GM12801 (cell line): Measurements from ENCODE around the gene NHSL1.

Experiments used
- TF ChIP-seq, protein P1 (sequence below): IDR thresholded peaks from one replicate; pipeline ENCODE4 v1.5.1; 2011; ENCODE audit warnings: control low read depth; ENCODE audit not compliant: insufficient read length; ENCODE audit errors: extremely low read depth

The NHSL1 gene

DNA sequence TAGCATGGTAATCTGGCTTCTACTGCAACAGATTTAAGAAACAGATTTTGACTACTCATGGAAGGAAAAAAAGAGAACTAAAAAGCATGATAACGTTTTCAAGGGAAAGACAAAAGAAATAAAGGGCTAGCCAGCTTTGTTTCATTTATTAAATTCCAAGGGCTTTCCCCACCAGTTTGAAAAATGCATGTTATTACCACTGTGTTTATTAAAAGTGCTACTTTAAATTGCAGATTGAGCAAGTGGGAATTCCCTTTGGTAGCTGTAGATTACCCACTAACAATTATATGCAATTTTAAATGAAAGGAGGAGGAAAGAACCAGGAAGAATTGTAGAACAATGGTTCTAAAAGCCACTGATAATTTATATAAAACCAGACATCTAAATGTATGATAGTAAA lies 40.6 kb upstream of the NHSL1 start:
- TF ChIP-seq, protein P1, sequence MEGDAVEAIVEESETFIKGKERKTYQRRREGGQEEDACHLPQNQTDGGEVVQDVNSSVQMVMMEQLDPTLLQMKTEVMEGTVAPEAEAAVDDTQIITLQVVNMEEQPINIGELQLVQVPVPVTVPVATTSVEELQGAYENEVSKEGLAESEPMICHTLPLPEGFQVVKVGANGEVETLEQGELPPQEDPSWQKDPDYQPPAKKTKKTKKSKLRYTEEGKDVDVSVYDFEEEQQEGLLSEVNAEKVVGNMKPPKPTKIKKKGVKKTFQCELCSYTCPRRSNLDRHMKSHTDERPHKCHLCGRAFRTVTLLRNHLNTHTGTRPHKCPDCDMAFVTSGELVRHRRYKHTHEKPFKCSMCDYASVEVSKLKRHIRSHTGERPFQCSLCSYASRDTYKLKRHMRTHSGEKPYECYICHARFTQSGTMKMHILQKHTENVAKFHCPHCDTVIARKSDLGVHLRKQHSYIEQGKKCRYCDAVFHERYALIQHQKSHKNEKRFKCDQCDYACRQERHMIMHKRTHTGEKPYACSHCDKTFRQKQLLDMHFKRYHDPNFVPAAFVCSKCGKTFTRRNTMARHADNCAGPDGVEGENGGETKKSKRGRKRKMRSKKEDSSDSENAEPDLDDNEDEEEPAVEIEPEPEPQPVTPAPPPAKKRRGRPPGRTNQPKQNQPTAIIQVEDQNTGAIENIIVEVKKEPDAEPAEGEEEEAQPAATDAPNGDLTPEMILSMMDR: no peak

DNA sequence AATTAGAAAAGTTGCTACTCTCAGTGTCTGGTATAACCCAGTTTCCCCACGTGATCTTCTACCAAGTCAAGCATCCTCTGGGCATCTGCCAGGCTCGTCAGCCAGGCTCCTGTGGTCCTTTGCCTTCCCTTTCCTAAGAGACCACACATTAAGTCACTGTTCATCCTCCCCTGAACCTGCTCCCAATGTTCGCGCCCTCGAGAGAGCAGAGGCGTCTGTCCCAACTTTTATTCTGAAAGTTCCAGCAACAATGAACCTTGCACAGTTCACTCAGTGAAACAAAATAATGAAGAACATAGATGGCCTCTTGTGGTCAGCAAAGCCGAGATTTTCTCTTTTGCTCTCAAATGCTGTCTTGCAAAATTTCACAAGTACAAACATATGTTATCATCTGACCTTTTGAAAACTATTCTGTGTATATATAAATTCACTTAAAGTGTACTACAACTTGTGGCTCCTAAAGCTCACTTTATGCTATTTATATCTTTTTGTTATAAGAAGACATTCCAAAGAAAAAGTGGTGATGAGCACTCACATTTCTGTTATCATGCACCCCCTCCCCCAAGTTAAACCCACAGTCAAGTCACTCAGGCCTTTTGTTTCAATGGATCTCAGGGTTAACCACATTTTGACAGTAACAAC lies 39.2 kb upstream of the NHSL1 start:
- TF ChIP-seq, protein P1: no peak

DNA sequence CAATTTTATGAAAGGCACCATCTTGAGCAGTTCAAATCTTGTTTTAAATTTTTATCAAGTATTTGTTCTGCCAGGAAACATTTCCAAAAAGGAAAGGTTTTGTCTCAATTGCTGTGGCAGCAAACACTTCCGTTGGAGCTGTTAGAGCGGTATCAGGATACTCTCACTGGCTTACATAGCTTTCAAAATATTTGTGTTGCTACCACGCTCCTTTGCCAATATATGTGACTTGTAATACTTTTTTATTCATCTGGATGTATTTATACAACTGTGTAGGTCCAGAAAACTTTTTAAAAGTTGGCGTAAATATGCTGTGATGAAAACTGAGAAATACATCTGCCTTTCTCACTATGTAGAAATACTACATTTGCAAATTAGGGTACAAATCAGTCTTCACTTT lies 37.8 kb upstream of the NHSL1 start:
- TF ChIP-seq, protein P1: no peak

DNA sequence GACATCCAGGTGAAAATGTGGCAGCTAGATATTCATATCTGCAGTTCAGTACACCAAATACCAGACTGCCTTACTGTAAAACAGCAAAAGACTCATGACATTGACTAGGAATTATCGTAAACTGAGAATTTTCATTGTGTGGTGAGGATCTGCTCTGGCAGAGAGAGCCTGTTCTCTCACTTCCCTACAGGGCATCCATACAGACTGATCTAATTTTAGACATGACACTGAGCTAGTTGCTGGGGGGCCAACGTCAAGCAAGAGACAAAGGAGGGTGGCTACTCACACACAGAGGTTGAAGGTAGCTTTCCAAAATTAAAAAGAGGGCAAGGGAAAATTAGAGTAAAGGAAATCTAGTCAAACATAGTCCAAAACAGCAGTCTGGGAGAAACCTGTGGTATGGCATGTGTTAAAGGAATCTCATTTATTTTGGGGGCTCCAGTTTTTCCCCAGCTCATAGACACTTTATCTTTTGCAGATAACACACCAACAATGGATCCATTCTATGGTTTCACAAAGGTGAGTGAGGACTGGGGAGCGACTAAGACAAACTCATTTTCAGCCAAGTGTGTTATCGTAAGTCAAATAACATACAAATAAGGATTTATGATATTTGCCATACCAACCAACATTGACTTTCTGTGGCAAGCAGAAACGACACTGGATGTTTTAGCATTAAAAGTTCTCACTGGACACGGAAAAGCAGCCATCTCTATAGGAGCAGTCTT lies 36.6 kb upstream of the NHSL1 start:
- TF ChIP-seq, protein P1: no peak

DNA sequence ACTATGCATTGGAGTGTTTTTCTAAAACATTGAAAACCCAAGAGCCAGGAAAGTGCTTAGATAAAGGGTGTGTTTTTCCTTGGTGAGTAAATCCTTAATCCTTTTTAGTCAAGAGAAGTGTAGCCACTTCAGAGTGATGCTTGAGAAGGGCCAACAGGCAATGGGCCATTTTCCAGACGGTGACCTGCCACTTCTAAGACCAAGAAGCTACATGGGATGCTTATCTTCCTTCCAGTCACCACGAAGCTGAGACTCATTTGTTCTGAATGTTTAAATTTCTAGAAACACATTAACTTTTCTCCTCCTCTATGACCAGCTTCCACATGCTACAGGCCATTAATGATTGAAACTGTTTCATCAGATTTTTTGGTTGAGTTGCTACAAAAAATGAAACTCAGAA lies 34.4 kb upstream of the NHSL1 start:
- TF ChIP-seq, protein P1: no peak

DNA sequence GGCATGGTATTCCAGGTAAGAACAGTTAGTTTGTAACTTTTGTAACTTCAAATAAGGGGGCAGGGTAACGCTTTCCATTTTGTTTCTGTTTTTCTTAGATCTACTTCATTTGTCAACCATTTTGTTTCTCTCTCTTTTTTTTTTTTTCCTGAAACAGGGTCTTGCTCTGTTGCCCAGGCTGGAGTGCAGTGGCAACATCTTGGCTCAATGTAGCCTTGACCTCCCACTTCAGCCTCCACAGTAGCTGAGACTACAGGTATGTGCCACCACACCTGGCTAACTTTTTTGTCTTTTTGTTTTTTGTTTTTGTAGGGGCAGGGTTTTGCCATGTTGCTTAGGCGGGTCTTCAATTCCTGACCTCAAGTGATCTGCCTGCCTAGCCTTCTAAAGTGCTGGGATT lies 32.1 kb upstream of the NHSL1 start:
- TF ChIP-seq, protein P1: no peak

DNA sequence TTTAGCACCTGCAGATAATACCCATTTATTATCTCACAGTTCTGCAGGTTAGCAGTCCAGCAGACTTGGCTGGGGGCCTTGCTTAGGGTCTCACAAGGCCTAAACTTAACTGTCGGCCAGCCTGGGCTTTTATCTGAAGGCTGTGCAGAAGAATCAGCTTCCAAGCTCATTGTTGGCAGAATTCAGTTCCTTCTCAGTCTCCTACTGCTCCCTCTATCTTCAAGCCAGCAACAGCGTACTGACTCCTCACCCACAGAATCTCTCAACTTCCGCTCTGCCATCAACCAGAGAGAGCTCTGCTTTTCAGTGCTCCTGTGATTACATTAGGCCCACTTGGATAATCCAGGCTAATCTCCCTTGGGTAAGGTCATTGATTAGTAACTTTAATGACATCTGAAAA lies 30.2 kb upstream of the NHSL1 start:
- TF ChIP-seq, protein P1: no peak
